WTC11 (cell line): Measurements from ENCODE around the gene BASP1.

ENCODE experiments used
- ATF3 ChIP-seq: sonication (generic); formaldehyde crosslinking; conservative IDR thresholded peaks from 2 replicates; pipeline ENCODE4 v1.8.1; 2022; ENCODE audit warnings: mild to moderate bottlenecking, missing genetic modification reagents
- CBFB ChIP-seq: sonication (generic); formaldehyde crosslinking; IDR thresholded peaks from 2 replicates; pipeline ENCODE4 v1.8.1; 2022; ENCODE audit warnings: mild to moderate bottlenecking, low read depth, missing genetic modification reagents
- CTCF ChIP-seq: fragments of 200-600 bp; IDR thresholded peaks from 2 replicates; pipeline ENCODE4 v1.8.0; 2022; ENCODE audit warnings: antibody characterized with exemption
- E2F1 ChIP-seq: sonication (generic); formaldehyde crosslinking; IDR thresholded peaks from 2 replicates; pipeline ENCODE4 v1.8.0; 2022; ENCODE audit warnings: mild to moderate bottlenecking, missing genetic modification reagents
- ELF4 ChIP-seq: sonication (generic); formaldehyde crosslinking; IDR thresholded peaks from 2 replicates; pipeline ENCODE4 v1.8.1; 2022; ENCODE audit warnings: low read depth, mild to moderate bottlenecking, moderate library complexity, missing genetic modification reagents
- FOXK1 ChIP-seq: sonication (generic); formaldehyde crosslinking; IDR thresholded peaks from 2 replicates; pipeline ENCODE4 v1.8.0; 2022; ENCODE audit warnings: mild to moderate bottlenecking, moderate library complexity, missing genetic modification reagents
- NFYB ChIP-seq: sonication (generic); formaldehyde crosslinking; conservative IDR thresholded peaks from 2 replicates; pipeline ENCODE4 v1.8.0; 2022; ENCODE audit warnings: low read depth, missing genetic modification reagents
- ZNF416 ChIP-seq: fragments of 250-450 bp; sonication (Bioruptor Pico); IDR thresholded peaks from 2 replicates; pipeline ENCODE4 v1.9.0; 2021; ENCODE audit warnings: mild to moderate bottlenecking, inconsistent platforms
- ZNF512 ChIP-seq: sonication (generic); formaldehyde crosslinking; IDR thresholded peaks from 2 replicates; pipeline ENCODE4 v1.8.1; 2022; ENCODE audit warnings: missing genetic modification reagents, borderline replicate concordance

- TF ChIP-seq NFYB (CRISPR knock-in tag) (no peak), CTCF (no peak), ATF3 (CRISPR knock-in tag) (no peak), FOXK1 (CRISPR knock-in tag) (no peak), E2F1 (no peak), CBFB (CRISPR knock-in tag) (no peak), ZNF416 (CRISPR knock-in tag) (no peak), ZNF512 (CRISPR knock-in tag) (no peak), ELF4 (no peak)
Measured at GRCh38 chr5:17186256-17186655, 31.2 kb upstream of the BASP1 start.
